Right cardiac atrium (tissue), 5 donors: ENCODE data around the gene PLEKHS1. TPM values are rescaled to one million over a fixed set of nuclear protein-coding genes. Genes with fewer than 3 reads are reported as not detected.

Experiments used
- ATAC-seq, 2 donors: fragments of 200-7000 bp; cut with Tn5 transposase; one replicate each; pipeline versions ENCODE4 v1.8.0 to v1.9.1; 2020; ENCODE audit warnings: moderate library complexity in 2 of 2, mild to moderate bottlenecking in 1 of 2
- DNase-seq, 3 donors: peaks; one replicate each; pipeline ENCODE4 v3.0.0-alpha.2; 2020
- H3K27ac ChIP-seq: one replicate; pipeline ENCODE4 v1.5.1; 2013; ENCODE audit warnings: mild to moderate bottlenecking, low read length, control low read depth, moderate library complexity
- H3K27me3 ChIP-seq: one replicate; pipeline ENCODE4 v1.6.1; 2013; ENCODE audit not compliant: control insufficient read depth, insufficient read depth
- H3K4me1 ChIP-seq: one replicate; pipeline ENCODE4 v1.6.1; 2013; ENCODE audit warnings: low read length; ENCODE audit not compliant: control insufficient read depth, insufficient read depth
- H3K4me3 ChIP-seq: one replicate; pipeline ENCODE4 v1.5.1; 2013; ENCODE audit warnings: low read length, control low read depth
- H3K9me3 ChIP-seq: one replicate; pipeline ENCODE4 v1.6.1; 2013; ENCODE audit warnings: low read length; ENCODE audit not compliant: control insufficient read depth
- whole genome bisulfite sequencing: extraction: QIAGEN DNeasy Blood & Tissue Kit; methylation state at CpG from one replicate; pipeline ENCODE4 v1.1.7; 2013; 5-methylcytosine and 5-hydroxymethylcytosine counted together
- intact Hi-C, 4 donors: fragments of 100-400 bp; cut with DNase I; formaldehyde crosslinking; loops; one replicate each; pipeline versions ENCODE4 v1.11.0 to v1.14.0; 2022 to 2023
- long read RNA-seq, 4 donors: library from polyadenylated mRNA; unstranded; transcript quantifications; one replicate each; pipeline ENCODE4 v2.0.0, GENCODE V29; 2020 to 2021
- polyA plus RNA-seq: library from polyadenylated mRNA; stranded (reverse); fragments of 200-250 nt; gene quantifications from one replicate; pipeline ENCODE4 v1.2.3, GENCODE V29; 2013
- total RNA-seq, 4 donors: library from RNA; stranded (reverse); fragmentation: NEBNext Ultra II Directional; extraction: Animal tissue kit (Norgen Biotek cat#: 25700); gene quantifications; one replicate each; pipeline ENCODE4 v1.2.1, GENCODE V29; 2021
- donor health status: healthy with polysubstance abuse.
- donor health status: DM: no; HTN: yes; CAD: no.
- donor health status: DM: no; HTN: no; CAD: no.
- donor health status: DM: no; HTN: yes; CAD: no; lungs with severe emphysema.
- donor health status: DM: yes; HTN: yes; CAD: no.

PLEKHS1 gene
- total RNA-seq (not detected), polyA plus RNA-seq (not detected)
- long read RNA-seq, donor 1 = 0 reads
- long read RNA-seq, donor 2 = 0 reads
- long read RNA-seq, donor 3 = 0 reads
- long read RNA-seq, donor 4 = 0 reads

- 93% methylated on average over 3 of the region's 3 CpGs for WGBS
- DNase-seq (no peak), ATAC-seq (no peak)
- intact Hi-C loops = no loop called here
- Histone ChIP-seq H3K9me3 (no peaks in the 10 kb centered on the region), H3K4me1 (no peaks in the 10 kb centered on the region), H3K4me3 (no peak within 1 kb of the TSS), H3K27ac (no peak within 1 kb of the TSS), H3K27me3 (no peaks in the 10 kb centered on the region)
Observed at GRCh38 chr10:113751181-113751732, at the start of gene PLEKHS1. Gene PLEKHS1, plus strand, starts transcription at chr10:113751682. Its CDS starts 3,596 bp downstream, at chr10:113755278.

- intact Hi-C loops = loop anchor here (5.0 to 10.0 kb wide), 3 partner anchors 90 to 400 kb away; no protein-coding TSS in a partner anchor
- Histone ChIP-seq H3K4me1 (no peaks in the 10 kb centered on the region), H3K9me3 (no peaks in the 10 kb centered on the region), H3K4me3 (no peak overlapping the region), H3K27ac (no peak overlapping the region), H3K27me3 (no peaks in the 10 kb centered on the region)
- peak in 1 of 2 donors; percentile 37 for ATAC-seq
- 55% methylated on average over 6 of the region's 6 CpGs for WGBS
- no peak for DNase-seq
Observed at GRCh38 chr10:113704637-113705343, 46.7 kb upstream of the PLEKHS1 start.

GRCh38 chr10:113705344-113705652, 46.2 kb upstream of the PLEKHS1 start:
- intact Hi-C loops = loop anchor here in 3 of 4 donors (5.0 to 10.0 kb wide), 3 partner anchors 90 to 400 kb away; no protein-coding TSS in a partner anchor
- ATAC-seq = no peak

GRCh38 chr10:113706623-113707022, 44.9 kb upstream of the PLEKHS1 start:
- DNase-seq = no peak
- Histone ChIP-seq H3K27me3 (no peaks in the 10 kb centered on the region), H3K9me3 (no peaks in the 10 kb centered on the region), H3K27ac (no peak overlapping the region), H3K4me3 (no peak overlapping the region), H3K4me1 (no peaks in the 10 kb centered on the region)
- no peak for ATAC-seq
- 59% methylated on average over 5 of the region's 5 CpGs for WGBS
- intact Hi-C loops = loop anchor here in 3 of 4 donors (5.0 to 10.0 kb wide), 3 partner anchors 88 to 398 kb away; no protein-coding TSS in a partner anchor

More at GRCh38 chr10:113705344-113705652, 46.2 kb upstream of the PLEKHS1 start:
- DNase-seq = no peak
- Histone ChIP-seq H3K4me1 (no peaks in the 10 kb centered on the region), H3K9me3 (no peaks in the 10 kb centered on the region), H3K4me3 (no peak overlapping the region), H3K27me3 (no peaks in the 10 kb centered on the region), H3K27ac (no peak overlapping the region)

GRCh38 chr10:113708640-113709039, 42.8 kb upstream of the PLEKHS1 start:
- H3K4me1 ChIP-seq = no peaks in the 10 kb centered on the region
- H3K27ac ChIP-seq = no peak overlapping the region
- intact Hi-C loops = loop anchor here in 3 of 4 donors (5.0 to 10.0 kb wide), 3 partner anchors 86 to 396 kb away; no protein-coding TSS in a partner anchor

GRCh38 chr10:113709221-113709838, 42.2 kb upstream of the PLEKHS1 start:
- H3K4me1 ChIP-seq = no peaks in the 10 kb centered on the region
- intact Hi-C loops = loop anchor here in 3 of 4 donors (5.0 to 10.0 kb wide), 3 partner anchors 85 to 395 kb away; no protein-coding TSS in a partner anchor
- H3K9me3 ChIP-seq = no peaks in the 10 kb centered on the region
- H3K27me3 ChIP-seq = no peaks in the 10 kb centered on the region
- ATAC-seq (peak in 1 of 2 donors; percentile 37), DNase-seq (no peak)
- H3K4me3 ChIP-seq = no peak overlapping the region
- no peak overlapping the region for H3K27ac ChIP-seq
- 54% methylated on average over 8 of the region's 8 CpGs for WGBS

More at GRCh38 chr10:113708640-113709039, 42.8 kb upstream of the PLEKHS1 start:
- Histone ChIP-seq H3K9me3 (no peaks in the 10 kb centered on the region), H3K27me3 (no peaks in the 10 kb centered on the region), H3K4me3 (no peak overlapping the region)
- DNase-seq (no peak), ATAC-seq (no peak)
- 84% methylated on average over 6 of the region's 6 CpGs for WGBS

GRCh38 chr10:113711142-113711541, 40.3 kb upstream of the PLEKHS1 start:
- no peaks in the 10 kb centered on the region for H3K9me3 ChIP-seq
- no peaks in the 10 kb centered on the region for H3K27me3 ChIP-seq
- DNase-seq = no peak
- intact Hi-C loops = no loop called here
- WGBS = 43% methylated on average over 2 of the region's 2 CpGs
- H3K4me1 ChIP-seq = no peaks in the 10 kb centered on the region
- no peak for ATAC-seq
- H3K27ac ChIP-seq = no peak overlapping the region
- no peak overlapping the region for H3K4me3 ChIP-seq

- no peaks in the 10 kb centered on the region for H3K4me1 ChIP-seq
- H3K27me3 ChIP-seq = no peaks in the 10 kb centered on the region
- ATAC-seq = no peak
- 94% methylated on average over 3 of the region's 3 CpGs for WGBS
- intact Hi-C loops = no loop called here
- H3K4me3 ChIP-seq = no peak overlapping the region
- no peaks in the 10 kb centered on the region for H3K9me3 ChIP-seq
- DNase-seq = no peak
- no peak overlapping the region for H3K27ac ChIP-seq
Observed at GRCh38 chr10:113712024-113712423, 39.5 kb upstream of the PLEKHS1 start.

- no peak for ATAC-seq
- Histone ChIP-seq H3K4me3 (no peak overlapping the region), H3K27me3 (no peaks in the 10 kb centered on the region), H3K4me1 (no peaks in the 10 kb centered on the region), H3K27ac (no peak overlapping the region), H3K9me3 (no peaks in the 10 kb centered on the region)
- intact Hi-C loops = no loop called here
- no peak for DNase-seq
- WGBS = 80% methylated on average over 8 of the region's 8 CpGs
Observed at GRCh38 chr10:113712755-113713639, 38.5 kb upstream of the PLEKHS1 start.

GRCh38 chr10:113713640-113713982, 37.9 kb upstream of the PLEKHS1 start:
- Histone ChIP-seq H3K27me3 (no peaks in the 10 kb centered on the region), H3K4me3 (no peak overlapping the region), H3K9me3 (no peaks in the 10 kb centered on the region), H3K27ac (no peak overlapping the region), H3K4me1 (no peaks in the 10 kb centered on the region)
- DNase-seq (no peak), ATAC-seq (no peak)
- 82% methylated on average over 2 of the region's 2 CpGs for WGBS
- intact Hi-C loops = no loop called here
